A673 (cell line): ENCODE results near the gene AKR1A1. TPM values are rescaled to one million over a fixed set of nuclear protein-coding genes. Genes with fewer than 3 reads are reported as not detected.

Source experiments
- BruUV-seq: library from RNA; stranded (reverse); fragments of 400-500 nt; replicated peaks from 2 replicates; lab custom pipeline; 2021; lab: Mats Ljungman, UMichigan
- CTCF ChIA-PET: fragments of 300-600 bp; sonication (Branson Sonifier 250); formaldehyde crosslinking; loops from one replicate; lab custom pipeline; 2022; ENCODE audit warnings: antibody characterized with exemption; lab: Charles Lee
- POLR2A ChIA-PET: fragments of 300-600 bp; sonication (Branson Sonifier 250); formaldehyde crosslinking; loops from one replicate; lab custom pipeline; 2022; ENCODE audit warnings: antibody characterized with exemption; ENCODE audit not compliant: low non-redundant PET; lab: Charles Lee
- DNase-seq: peaks from one replicate; pipeline ENCODE4 v3.0.0-alpha.2; 2015; ENCODE audit warnings: low spot score
- H3K27ac ChIP-seq: fragments of 200-600 bp; sonication (generic); 2 replicates; pipeline ENCODE4 v1.5.1; 2016; ENCODE audit warnings: mixed run types, low read depth, mild to moderate bottlenecking, mixed read lengths, antibody characterized with exemption, low read length; ENCODE audit not compliant: poor library complexity, severe bottlenecking
- H3K27me3 ChIP-seq: fragments of 200-600 bp; sonication (generic); replicated peaks from 2 replicates; pipeline ENCODE4 v1.6.1; 2017; ENCODE audit warnings: mixed run types, low read depth, mild to moderate bottlenecking, mixed read lengths, antibody characterized with exemption, low read length; ENCODE audit not compliant: insufficient read depth, poor library complexity
- H3K36me3 ChIP-seq: fragments of 200-600 bp; sonication (generic); 2 replicates; pipeline ENCODE4 v1.6.1; 2016; ENCODE audit warnings: mixed run types, mild to moderate bottlenecking, mixed read lengths, antibody characterized with exemption, low read length; ENCODE audit not compliant: insufficient read depth, poor library complexity, severe bottlenecking
- H3K4me1 ChIP-seq: fragments of 200-600 bp; sonication (generic); 2 replicates; pipeline ENCODE4 v1.6.1; 2017; ENCODE audit warnings: mixed run types, mild to moderate bottlenecking, mixed read lengths, antibody characterized with exemption, low read length; ENCODE audit not compliant: insufficient read depth, poor library complexity, severe bottlenecking
- H3K4me3 ChIP-seq: fragments of 200-600 bp; sonication (generic); 2 replicates; pipeline ENCODE4 v1.5.1; 2016; ENCODE audit warnings: low read depth, mixed run types, mild to moderate bottlenecking, mixed read lengths, low read length; ENCODE audit not compliant: poor library complexity, severe bottlenecking
- H3K9me3 ChIP-seq: fragments of 200-600 bp; sonication (generic); 2 replicates; pipeline ENCODE4 v1.6.1; 2016; ENCODE audit warnings: mixed run types, low read depth, mild to moderate bottlenecking, mixed read lengths, antibody characterized with exemption, low read length; ENCODE audit not compliant: poor library complexity, severe bottlenecking
- CTCF ChIP-seq: fragments of 300-800, 200-600 bp; sonication (generic); conservative IDR thresholded peaks from 2 replicates; pipeline ENCODE4 v1.5.1; 2017; ENCODE audit warnings: low read depth, mild to moderate bottlenecking, antibody characterized with exemption, low read length, moderate library complexity, mixed read lengths
- EZH2 ChIP-seq: fragments of 200-600 bp; sonication (generic); IDR thresholded peaks from 2 replicates; pipeline ENCODE4 v1.6.1; 2017; ENCODE audit warnings: borderline replicate concordance, low read depth, mild to moderate bottlenecking, mixed read lengths, antibody characterized with exemption, low read length; ENCODE audit not compliant: poor library complexity, severe bottlenecking
- intact Hi-C: fragments of 100-400 bp; cut with micrococcal nuclease; formaldehyde crosslinking; loops from one replicate; pipeline ENCODE4 v1.10.0; 2022; ENCODE audit not compliant: unreplicated experiment
- total RNA-seq: library from RNA; stranded (reverse); gene quantifications from 2 replicates; pipeline ENCODE4 v1.2.3, GENCODE V29; 2021

Gene AKR1A1
- total RNA-seq, 1 experiment from 2014 or later, result 183 TPM

GRCh38 chr1:45535988-45536766, 14.4 kb upstream of the AKR1A1 start:
- no peaks in the 10 kb centered on the region for H3K27me3 ChIP-seq
- no peak overlapping the region for H3K27ac ChIP-seq
- H3K4me1 ChIP-seq, result no peaks in the 10 kb centered on the region
- BruUV-seq, result no TSS peak
- POLR2A ChIA-PET, result no interaction called here
- H3K9me3 ChIP-seq, result no peaks in the 10 kb centered on the region
- no peak overlapping the region for H3K4me3 ChIP-seq
- intact Hi-C loops, result no loop called here
- no peak for DNase-seq
- H3K36me3 ChIP-seq, result no peaks in the 10 kb centered on the region
- CTCF ChIA-PET, result no interaction called here
- TF ChIP-seq CTCF, result no peak
- no peak for TF ChIP-seq EZH2

- H3K27ac ChIP-seq, result no peak overlapping the region
- ChIA-PET POLR2A (interaction anchor here (0.6 kb wide), 1 partner anchor 12 kb away, joined by 3 read pairs; no protein-coding TSS in a partner anchor), CTCF (no interaction called here)
- TF ChIP-seq CTCF (no peak), EZH2 (no peak)
- intact Hi-C loops, result no loop called here
- no peaks in the 10 kb centered on the region for H3K4me1 ChIP-seq
- no peak for DNase-seq
- no peaks in the 10 kb centered on the region for H3K9me3 ChIP-seq
- no peaks in the 10 kb centered on the region for H3K36me3 ChIP-seq
- H3K4me3 ChIP-seq, result no peak overlapping the region
- no peaks in the 10 kb centered on the region for H3K27me3 ChIP-seq
- no TSS peak for BruUV-seq
Observed at GRCh38 chr1:45536886-45537285, 13.7 kb upstream of the AKR1A1 start.

GRCh38 chr1:45541193-45541592, 9.4 kb upstream of the AKR1A1 start:
- no peak overlapping the region for H3K4me3 ChIP-seq
- DNase-seq, result no peak
- H3K27me3 ChIP-seq, result no peaks in the 10 kb centered on the region
- POLR2A ChIA-PET, result no interaction called here
- intact Hi-C loops, result no loop called here
- H3K4me1 ChIP-seq, result no peaks in the 10 kb centered on the region
- no TSS peak for BruUV-seq
- TF ChIP-seq EZH2 (no peak), CTCF (no peak)
- no peaks in the 10 kb centered on the region for H3K36me3 ChIP-seq
- CTCF ChIA-PET, result no interaction called here
- no peak overlapping the region for H3K27ac ChIP-seq
- H3K9me3 ChIP-seq, result no peaks in the 10 kb centered on the region
